ENCODE measurements around the gene BMF. TPM values are rescaled to one million over a fixed set of nuclear protein-coding genes. Genes with fewer than 3 reads are reported as not detected.

The BMF gene
- total RNA-seq, 4 donors from 2014 or later: 13.3 to 35.4 (median 25.1) TPM

DNA sequence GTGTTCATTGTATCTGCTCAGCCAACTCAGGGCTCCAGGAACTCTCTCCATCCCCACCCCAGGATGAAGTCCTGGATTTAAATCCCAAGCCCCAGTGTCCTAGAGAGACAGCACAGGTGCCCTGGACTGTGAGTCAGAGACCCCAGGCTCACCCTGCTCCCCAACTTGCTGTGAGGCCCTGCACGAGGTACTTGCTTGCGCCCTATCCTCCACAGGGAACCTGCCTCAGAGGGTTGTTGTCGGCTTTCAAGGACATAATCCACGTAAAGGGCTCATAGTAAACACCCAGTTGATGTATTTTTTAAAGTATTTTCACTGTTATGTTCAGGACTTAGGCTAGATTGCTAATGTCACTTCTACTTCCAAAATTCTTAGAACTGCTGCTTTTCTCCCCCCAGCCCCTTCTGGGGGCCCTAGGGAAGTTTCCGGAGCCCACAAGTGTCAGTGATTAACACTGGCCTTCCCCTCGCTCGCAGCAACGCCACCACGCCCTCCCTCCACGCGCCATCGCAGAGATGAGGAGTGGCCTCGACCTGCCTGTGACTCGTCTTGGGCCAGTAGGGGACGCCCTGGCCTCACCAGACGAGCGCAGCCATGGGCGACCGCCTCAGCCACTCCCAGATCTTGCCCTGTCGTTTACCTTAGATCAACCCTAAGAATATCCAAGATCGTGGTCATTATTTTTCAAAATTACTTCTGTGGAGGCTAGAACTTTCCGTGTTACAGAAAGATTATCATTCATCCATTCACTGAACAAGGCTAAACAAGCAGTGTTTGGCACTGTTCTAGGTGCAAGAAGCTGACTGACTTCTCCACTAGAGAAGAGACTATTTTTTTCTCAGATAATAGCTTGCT is 63.7 kb downstream of the BMF start:
- Histone ChIP-seq H3K4me3 (peak overlapping the region in 1 of 4 donors; percentile 25), H3K27ac (peak overlapping the region; percentile 52 to 72 (median 58)), H3K27me3 (no peaks in the 10 kb centered on the region), H3K9me3 (no peaks in the 10 kb centered on the region), H3K36me3 (no peaks in the 10 kb centered on the region), H3K4me1 (peaks cover 35 to 57% (median 49%) of the 10 kb centered on the region in 4 donors)
- peak; percentile 94 for DNase-seq
- 5% methylated on average over 22 of the region's 22 CpGs; no CpG with 5 or more reads in 1 of the 2 donors for WGBS, 2 donors (ENCODE audit: low coverage in 1 of 2)
- in situ Hi-C loops (cut with MboI; ENCODE audit: low pct_ligation_motif_present in 1 of 4, low pct_unique_long_range_greater_than_20kb in 1 of 4, low sequenced_read_pairs in 3 of 4): loop anchor here (10.0 to 25.0 kb wide), 4 partner anchors 60 to 230 kb away; partner anchors contain the start of gene BMF (in 1 of the 4)
- no peak for TF ChIP-seq POLR2A (IDR thresholded peaks at IDR 0.05)
- peak in 2 of 3 donors; percentile 41 to 62 for TF ChIP-seq POLR2AphosphoS5 (IDR thresholded peaks at IDR 0.05)
- no peak for TF ChIP-seq EP300 (IDR thresholded peaks at IDR 0.05; ENCODE audit: low read depth)
- TF ChIP-seq, protein P1, sequence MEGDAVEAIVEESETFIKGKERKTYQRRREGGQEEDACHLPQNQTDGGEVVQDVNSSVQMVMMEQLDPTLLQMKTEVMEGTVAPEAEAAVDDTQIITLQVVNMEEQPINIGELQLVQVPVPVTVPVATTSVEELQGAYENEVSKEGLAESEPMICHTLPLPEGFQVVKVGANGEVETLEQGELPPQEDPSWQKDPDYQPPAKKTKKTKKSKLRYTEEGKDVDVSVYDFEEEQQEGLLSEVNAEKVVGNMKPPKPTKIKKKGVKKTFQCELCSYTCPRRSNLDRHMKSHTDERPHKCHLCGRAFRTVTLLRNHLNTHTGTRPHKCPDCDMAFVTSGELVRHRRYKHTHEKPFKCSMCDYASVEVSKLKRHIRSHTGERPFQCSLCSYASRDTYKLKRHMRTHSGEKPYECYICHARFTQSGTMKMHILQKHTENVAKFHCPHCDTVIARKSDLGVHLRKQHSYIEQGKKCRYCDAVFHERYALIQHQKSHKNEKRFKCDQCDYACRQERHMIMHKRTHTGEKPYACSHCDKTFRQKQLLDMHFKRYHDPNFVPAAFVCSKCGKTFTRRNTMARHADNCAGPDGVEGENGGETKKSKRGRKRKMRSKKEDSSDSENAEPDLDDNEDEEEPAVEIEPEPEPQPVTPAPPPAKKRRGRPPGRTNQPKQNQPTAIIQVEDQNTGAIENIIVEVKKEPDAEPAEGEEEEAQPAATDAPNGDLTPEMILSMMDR (IDR thresholded peaks at IDR 0.05): peak; percentile 84 to 94 (median 88)
- intact Hi-C loops (cut with DNase I; ENCODE audit: low total_unique reads): loop anchor here (5.0 kb wide), 1 partner anchor 62 kb away; the partner anchor contains the start of gene BMF

DNA sequence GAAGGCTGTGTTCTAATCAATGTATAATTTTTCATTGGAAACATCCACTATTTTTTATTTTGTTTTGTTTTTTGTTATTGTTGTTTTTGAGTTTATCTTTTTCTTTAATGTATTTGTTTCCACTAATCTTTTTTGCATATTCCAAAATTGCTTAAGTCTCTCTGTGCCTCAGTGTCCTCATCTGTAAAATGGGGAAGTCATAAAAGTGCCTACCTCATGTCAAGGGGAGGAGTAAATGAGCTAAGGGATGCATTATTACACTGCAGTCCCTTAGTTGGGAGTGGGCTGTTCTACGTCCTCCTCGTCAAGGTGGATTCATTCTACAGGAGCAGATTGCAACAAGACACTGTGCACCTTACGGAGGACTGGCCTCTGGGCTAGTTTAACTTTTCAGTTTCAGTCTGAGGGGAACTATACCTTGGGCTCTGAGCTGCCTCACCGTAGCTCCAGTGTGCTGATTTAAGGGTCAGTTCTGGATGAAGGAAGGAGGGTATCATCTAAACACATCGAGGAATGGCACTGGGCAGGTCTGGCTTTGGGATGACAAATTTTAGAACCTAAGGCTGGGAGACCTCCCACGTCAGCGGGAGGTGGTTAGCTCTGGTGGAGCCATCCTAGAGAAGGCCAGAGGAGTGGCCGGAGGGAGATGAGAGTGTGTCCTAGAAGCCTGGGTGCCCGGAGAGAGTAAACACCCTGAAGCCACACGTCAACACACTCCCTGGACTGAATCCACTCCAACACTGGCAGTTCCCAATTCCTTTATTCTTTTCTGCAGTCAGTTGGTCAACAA is 64.6 kb downstream of the BMF start:
- H3K27me3 ChIP-seq: no peaks in the 10 kb centered on the region
- H3K27ac ChIP-seq: peak overlapping the region; percentile 52 to 72 (median 58)
- H3K4me3 ChIP-seq: no peak overlapping the region
- H3K9me3 ChIP-seq: no peaks in the 10 kb centered on the region
- no peak for DNase-seq
- H3K36me3 ChIP-seq: no peaks in the 10 kb centered on the region
- in situ Hi-C loops (cut with MboI; ENCODE audit: low pct_ligation_motif_present in 1 of 4, low pct_unique_long_range_greater_than_20kb in 1 of 4, low sequenced_read_pairs in 3 of 4): loop anchor here (10.0 to 25.0 kb wide), 4 partner anchors 61 to 231 kb away; partner anchors contain the start of gene BMF (in 1 of the 4)
- peaks cover 35 to 60% (median 47%) of the 10 kb centered on the region in 4 donors for H3K4me1 ChIP-seq
- 76 to 100% methylated on average over 1 to 10 of the region's 10 CpGs for WGBS, 2 donors (ENCODE audit: low coverage in 1 of 2)
- intact Hi-C loops (cut with DNase I; ENCODE audit: low total_unique reads): no loop called here
- TF ChIP-seq, protein P1 (IDR thresholded peaks at IDR 0.05): no peak
- TF ChIP-seq POLR2AphosphoS5 (IDR thresholded peaks at IDR 0.05) (no peak), EP300 (IDR thresholded peaks at IDR 0.05; ENCODE audit: low read depth) (no peak), POLR2A (IDR thresholded peaks at IDR 0.05) (no peak)

DNA sequence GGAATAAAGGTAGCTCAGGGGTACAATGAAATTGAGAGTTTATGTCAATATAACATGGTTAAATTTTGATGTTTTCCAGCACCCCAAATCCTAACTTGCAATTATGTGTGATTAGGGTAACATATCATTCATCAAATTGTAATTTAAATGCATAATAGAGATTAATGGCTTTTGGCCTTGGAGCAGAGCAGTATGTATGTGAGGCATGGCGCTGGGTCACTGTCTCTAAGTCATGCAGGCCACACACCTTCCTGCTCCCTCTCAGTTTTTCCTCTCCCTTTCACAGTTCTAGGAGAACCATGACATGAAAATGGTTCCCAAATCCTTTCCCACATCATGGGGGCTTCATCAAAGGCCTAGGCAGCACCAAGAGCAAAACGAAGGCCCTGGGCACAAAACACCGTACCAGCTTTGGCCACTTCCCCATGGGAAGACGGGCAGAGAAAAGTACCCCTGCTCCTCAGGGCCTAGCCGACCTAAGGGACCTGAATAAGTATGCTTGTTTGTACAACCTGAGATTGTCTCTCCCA is 65.8 kb downstream of the BMF start:
- TF ChIP-seq POLR2A (IDR thresholded peaks at IDR 0.05) (no peak), EP300 (IDR thresholded peaks at IDR 0.05; ENCODE audit: low read depth) (no peak), POLR2AphosphoS5 (IDR thresholded peaks at IDR 0.05) (no peak)
- TF ChIP-seq, protein P1 (IDR thresholded peaks at IDR 0.05): no peak
- peaks cover 32 to 52% (median 43%) of the 10 kb centered on the region in 4 donors for H3K4me1 ChIP-seq
- in situ Hi-C loops (cut with MboI; ENCODE audit: low pct_ligation_motif_present in 1 of 4, low pct_unique_long_range_greater_than_20kb in 1 of 4, low sequenced_read_pairs in 3 of 4) (loop anchor here (10.0 to 25.0 kb wide), 4 partner anchors 62 to 232 kb away; partner anchors contain the start of gene BMF (in 1 of the 4)), intact Hi-C loops (cut with DNase I; ENCODE audit: low total_unique reads) (no loop called here)
- H3K4me3 ChIP-seq: no peak overlapping the region
- no peaks in the 10 kb centered on the region for H3K27me3 ChIP-seq
- DNase-seq: no peak
- 85 to 100% methylated on average over 1 to 5 of the region's 5 CpGs for WGBS, 2 donors (ENCODE audit: low coverage in 1 of 2)
- H3K36me3 ChIP-seq: no peaks in the 10 kb centered on the region
- no peak overlapping the region for H3K27ac ChIP-seq
- no peaks in the 10 kb centered on the region for H3K9me3 ChIP-seq

Measured in transverse colon (tissue), 4 donors.